ENCODE data around the gene RPL10.

RPL10 gene

GRCh38 chrX:154397888-154398667 is at the start of gene RPL10:
Gene RPL10, plus strand, starts transcription at chrX:154398377. Its CDS starts 143 bp downstream, at chrX:154398520.
- DNase-seq: peak; percentile 97

GRCh38 chrX:154348646-154349358 is 49.4 kb upstream of the RPL10 start:
- DNase-seq: no peak

GRCh38 chrX:154349359-154349935 is 48.7 kb upstream of the RPL10 start:
- DNase-seq: no peak

- DNase-seq: no peak
These were observed 48.2 kb upstream of the RPL10 start for GRCh38 chrX:154349979-154350378.

GRCh38 chrX:154350429-154351182 is 47.6 kb upstream of the RPL10 start:
- DNase-seq: no peak

GRCh38 chrX:154351183-154352011 is 46.8 kb upstream of the RPL10 start:
- DNase-seq: no peak

- DNase-seq: no peak
These were observed 46.2 kb upstream of the RPL10 start for GRCh38 chrX:154352012-154352401.

- DNase-seq: no peak
These were observed 45.7 kb upstream of the RPL10 start for GRCh38 chrX:154352466-154352865.

GRCh38 chrX:154353172-154353843 is 44.9 kb upstream of the RPL10 start:
- no peak for DNase-seq

- DNase-seq: no peak
These were observed 44.2 kb upstream of the RPL10 start for GRCh38 chrX:154354013-154354412.

GRCh38 chrX:154354516-154354915 is 43.7 kb upstream of the RPL10 start:
- no peak for DNase-seq

GRCh38 chrX:154355094-154355775 is 42.9 kb upstream of the RPL10 start:
- no peak for DNase-seq

- no peak for DNase-seq
These were observed 42.4 kb upstream of the RPL10 start for GRCh38 chrX:154355776-154356140.

GRCh38 chrX:154356596-154356995 is 41.6 kb upstream of the RPL10 start:
- DNase-seq: no peak

GRCh38 chrX:154357205-154357604 is 41.0 kb upstream of the RPL10 start:
- no peak for DNase-seq

- DNase-seq: no peak
These were observed 40.2 kb upstream of the RPL10 start for GRCh38 chrX:154358011-154358410.

- no peak for DNase-seq
These were observed 39.3 kb upstream of the RPL10 start for GRCh38 chrX:154358829-154359228.

- no peak for DNase-seq
These were observed 38.6 kb upstream of the RPL10 start for GRCh38 chrX:154359362-154360154.

- no peak for DNase-seq
These were observed 37.9 kb upstream of the RPL10 start for GRCh38 chrX:154360155-154360713.
